HFFc6 (cell line): ENCODE results near the gene RNF157. TPM values are rescaled to one million over a fixed set of nuclear protein-coding genes. Genes with fewer than 3 reads are reported as not detected.

Experiments
- DNase-seq: peaks from one replicate; pipeline ENCODE4 v3.0.0-alpha.2; 2018
- H3K27ac Mint-ChIP-seq: 2 replicates; pipeline ENCODE4 v1.8.0; 2020; ENCODE audit warnings: mild to moderate bottlenecking, mixed read lengths
- H3K27me3 Mint-ChIP-seq: 2 replicates; pipeline ENCODE4 v1.8.0; 2021; ENCODE audit warnings: mild to moderate bottlenecking, moderate library complexity, mixed read lengths; ENCODE audit not compliant: insufficient read depth
- H3K36me3 Mint-ChIP-seq: 2 replicates; pipeline ENCODE4 v1.8.0; 2021; ENCODE audit warnings: low read depth, mixed read lengths
- H3K4me1 Mint-ChIP-seq: 2 replicates; pipeline ENCODE4 v1.8.0; 2020; ENCODE audit warnings: low read depth, mixed read lengths
- H3K4me3 Mint-ChIP-seq: 2 replicates; pipeline ENCODE4 v1.8.0; 2020; ENCODE audit warnings: mild to moderate bottlenecking, moderate library complexity, mixed read lengths
- H3K9me3 Mint-ChIP-seq: 2 replicates; pipeline ENCODE4 v1.8.0; 2020; ENCODE audit warnings: mild to moderate bottlenecking, mixed read lengths
- CTCF ChIP-seq: fragments of 200-600 bp; sonication (generic); IDR thresholded peaks from 2 replicates; pipeline ENCODE4 v1.5.0; 2021; ENCODE audit warnings: antibody characterized with exemption, mild to moderate bottlenecking
- total RNA-seq, 6 experiments: library from RNA; stranded (reverse); fragmentation: NEBNext Ultra II Directional; extraction: Animal tissue kit (Norgen Biotek cat#: 25700); gene quantifications; 2 replicates in 1 of 6; 3 replicates in 5 of 6; pipeline ENCODE4 v1.2.3, GENCODE V29; 2021

The RNF157 gene
- total RNA-seq, 6 experiments from 2014 or later: 0.11 to 0.19 (median 0.18) TPM; not detected in 3

- peaks cover 20% of the 10 kb centered on the region; the same call in 1 of the 2 replicates for H3K36me3 Mint-ChIP-seq
- H3K27ac Mint-ChIP-seq: peak overlapping the region; percentile 96; the same call in 1 of the 2 replicates
- peak overlapping the region; percentile 99 for H3K4me3 Mint-ChIP-seq
- TF ChIP-seq CTCF: no peak
- no peaks in the 10 kb centered on the region for H3K9me3 Mint-ChIP-seq
- H3K4me1 Mint-ChIP-seq: peaks cover 10% of the 10 kb centered on the region
- H3K27me3 Mint-ChIP-seq: peaks cover 3% of the 10 kb centered on the region; the same call in 1 of the 2 replicates
- DNase-seq: no peak
These were observed 136.0 kb downstream of the RNF157 start for GRCh38 chr17:76104140-76104895.

- peak; percentile 39 for TF ChIP-seq CTCF
- H3K27me3 Mint-ChIP-seq: peaks cover 3% of the 10 kb centered on the region; the same call in 1 of the 2 replicates
- peak within 1 kb of the TSS; percentile 96 for H3K27ac Mint-ChIP-seq
- H3K9me3 Mint-ChIP-seq: no peaks in the 10 kb centered on the region
- peak within 1 kb of the TSS; percentile 99 for H3K4me3 Mint-ChIP-seq
- peaks cover 22% of the 10 kb centered on the region; the same call in 1 of the 2 replicates for H3K36me3 Mint-ChIP-seq
- peak; percentile 82 for DNase-seq
- peaks cover 10% of the 10 kb centered on the region for H3K4me1 Mint-ChIP-seq
These were observed 136.8 kb downstream of the RNF157 start, which contains the start of gene EXOC7 for GRCh38 chr17:76103274-76104139. TSS of gene EXOC7 (minus strand) at chr17:76103787. CDS start at chr17:76103692, 95 bp downstream.

- Mint-ChIP-seq H3K27ac (peak overlapping the region; percentile 96), H3K27me3 (peaks cover 3% of the 10 kb centered on the region; the same call in 1 of the 2 replicates), H3K4me1 (peaks cover 10% of the 10 kb centered on the region), H3K4me3 (peak overlapping the region; percentile 99), H3K9me3 (no peaks in the 10 kb centered on the region), H3K36me3 (peaks cover 22% of the 10 kb centered on the region; the same call in 1 of the 2 replicates)
- DNase-seq: no peak
- no peak for TF ChIP-seq CTCF
These were observed 137.4 kb downstream of the RNF157 start for GRCh38 chr17:76102944-76103273.

- Mint-ChIP-seq H3K4me3 (no peak overlapping the region), H3K27ac (no peak overlapping the region), H3K27me3 (no peaks in the 10 kb centered on the region), H3K36me3 (peaks cover 36% of the 10 kb centered on the region), H3K9me3 (no peaks in the 10 kb centered on the region), H3K4me1 (peaks cover 19% of the 10 kb centered on the region)
- DNase-seq: no peak
- TF ChIP-seq CTCF: no peak
These were observed 142.5 kb downstream of the RNF157 start for GRCh38 chr17:76097716-76098295.

GRCh38 chr17:76095943-76096342 lies 144.3 kb downstream of the RNF157 start:
- H3K27ac Mint-ChIP-seq: peak overlapping the region; percentile 80
- no peaks in the 10 kb centered on the region for H3K27me3 Mint-ChIP-seq
- H3K4me1 Mint-ChIP-seq: peaks cover 16% of the 10 kb centered on the region
- no peak for TF ChIP-seq CTCF
- no peak overlapping the region for H3K4me3 Mint-ChIP-seq
- peaks cover 26% of the 10 kb centered on the region for H3K36me3 Mint-ChIP-seq
- H3K9me3 Mint-ChIP-seq: no peaks in the 10 kb centered on the region
- no peak for DNase-seq
